Stimulated activated CD4-positive, alpha-beta T cell treated with anti-CD3 and anti-CD28 coated beads, Interleukin-15, amount 100 ng/mL, for 24 hours (primary cell): ENCODE results near the gene ETF1.
A peak's percentile ranks its signal among the peaks of the same experiment; 100 is the strongest.

Experiments
- DNase-seq: peaks from one replicate; pipeline ENCODE4 v3.0.0-alpha.2; 2020

Gene ETF1

GRCh38 chr5:138542956-138543729, at the start of gene ETF1:
Gene ETF1 (minus strand): TSS chr5:138543236. CDS start chr5:138542918, 318 bp downstream.
- DNase-seq, result peak; percentile 100

GRCh38 chr5:138588013-138588788, 45.2 kb upstream of the ETF1 start:
- DNase-seq, result no peak

GRCh38 chr5:138585157-138585556, 42.1 kb upstream of the ETF1 start:
- DNase-seq, result no peak

GRCh38 chr5:138583984-138584637, 41.1 kb upstream of the ETF1 start:
- DNase-seq, result no peak

- DNase-seq, result no peak
These were observed 39.9 kb upstream of the ETF1 start for GRCh38 chr5:138582959-138583358.

GRCh38 chr5:138580777-138581176, 37.7 kb upstream of the ETF1 start:
- DNase-seq, result no peak

GRCh38 chr5:138580001-138580400, 37.0 kb upstream of the ETF1 start:
- no peak for DNase-seq

- DNase-seq, result no peak
These were observed 36.5 kb upstream of the ETF1 start for GRCh38 chr5:138579517-138579863.

- no peak for DNase-seq
These were observed 34.4 kb upstream of the ETF1 start for GRCh38 chr5:138577452-138577851.

GRCh38 chr5:138575194-138576015, 32.4 kb upstream of the ETF1 start, which contains the start of gene HSPA9:
Gene HSPA9 (minus strand): TSS chr5:138575401. CDS start chr5:138575318, 83 bp downstream.
- DNase-seq, result peak; percentile 98

GRCh38 chr5:138574744-138575193, 31.7 kb upstream of the ETF1 start:
- no peak for DNase-seq

GRCh38 chr5:138573949-138574670, 31.1 kb upstream of the ETF1 start:
- DNase-seq, result no peak

GRCh38 chr5:138573223-138573622, 30.2 kb upstream of the ETF1 start:
- no peak for DNase-seq

- DNase-seq, result no peak
These were observed 27.8 kb upstream of the ETF1 start for GRCh38 chr5:138570871-138571270.

- peak; percentile 21 for DNase-seq
These were observed 26.7 kb upstream of the ETF1 start for GRCh38 chr5:138569782-138570181.

GRCh38 chr5:138568061-138568824, 25.2 kb upstream of the ETF1 start:
- DNase-seq, result no peak

- no peak for DNase-seq
These were observed 23.8 kb upstream of the ETF1 start for GRCh38 chr5:138566792-138567191.

GRCh38 chr5:138565100-138565821, 22.2 kb upstream of the ETF1 start:
- no peak for DNase-seq

- DNase-seq, result no peak
These were observed 21.2 kb upstream of the ETF1 start for GRCh38 chr5:138564242-138564641.

- DNase-seq, result no peak
These were observed 20.5 kb upstream of the ETF1 start for GRCh38 chr5:138563340-138564118.
